Stimulated activated CD4-positive, alpha-beta T cell treated with anti-CD3 and anti-CD28 coated beads, TNF-alpha, amount 100 ng/mL, for 48 hours (primary cell): ENCODE data around the gene KCTD17.

Experiments used
- DNase-seq, 3 donors: peaks; one replicate each; pipeline ENCODE4 v3.0.0-alpha.2; 2020; ENCODE audit warnings: low read depth in 3 of 3

KCTD17 gene

GRCh38 chr22:37021041-37021440 is 30.5 kb upstream of the KCTD17 start:
- no peak for DNase-seq

GRCh38 chr22:37021710-37022482 is 29.6 kb upstream of the KCTD17 start:
- DNase-seq = peak; percentile 30 to 58 (median 34)

- no peak for DNase-seq
These were observed 28.8 kb upstream of the KCTD17 start for GRCh38 chr22:37022483-37023337.

- DNase-seq = no peak
These were observed 27.7 kb upstream of the KCTD17 start for GRCh38 chr22:37023743-37024338.

- no peak for DNase-seq
These were observed 27.0 kb upstream of the KCTD17 start for GRCh38 chr22:37024339-37025157.

- no peak for DNase-seq
These were observed 26.0 kb upstream of the KCTD17 start for GRCh38 chr22:37025500-37026070.

GRCh38 chr22:37026325-37026724 is 25.2 kb upstream of the KCTD17 start:
- DNase-seq = no peak

- no peak for DNase-seq
These were observed 24.0 kb upstream of the KCTD17 start for GRCh38 chr22:37027556-37027955.

- no peak for DNase-seq
These were observed 22.6 kb upstream of the KCTD17 start for GRCh38 chr22:37028692-37029674.

- no peak for DNase-seq
These were observed 20.8 kb upstream of the KCTD17 start for GRCh38 chr22:37030560-37031281.

GRCh38 chr22:37032134-37032534 is 19.4 kb upstream of the KCTD17 start:
- no peak for DNase-seq

GRCh38 chr22:37032535-37033460 is 18.7 kb upstream of the KCTD17 start:
- DNase-seq = no peak

- DNase-seq = no peak
These were observed 17.7 kb upstream of the KCTD17 start for GRCh38 chr22:37033605-37034430.

- DNase-seq = no peak
These were observed 14.7 kb upstream of the KCTD17 start for GRCh38 chr22:37036655-37037377.

GRCh38 chr22:37037669-37038068 is 13.9 kb upstream of the KCTD17 start:
- DNase-seq = no peak

- no peak for DNase-seq
These were observed 12.1 kb upstream of the KCTD17 start for GRCh38 chr22:37039466-37039865.
